ENCODE measurements around the gene GRIK3.

The GRIK3 gene

DNA sequence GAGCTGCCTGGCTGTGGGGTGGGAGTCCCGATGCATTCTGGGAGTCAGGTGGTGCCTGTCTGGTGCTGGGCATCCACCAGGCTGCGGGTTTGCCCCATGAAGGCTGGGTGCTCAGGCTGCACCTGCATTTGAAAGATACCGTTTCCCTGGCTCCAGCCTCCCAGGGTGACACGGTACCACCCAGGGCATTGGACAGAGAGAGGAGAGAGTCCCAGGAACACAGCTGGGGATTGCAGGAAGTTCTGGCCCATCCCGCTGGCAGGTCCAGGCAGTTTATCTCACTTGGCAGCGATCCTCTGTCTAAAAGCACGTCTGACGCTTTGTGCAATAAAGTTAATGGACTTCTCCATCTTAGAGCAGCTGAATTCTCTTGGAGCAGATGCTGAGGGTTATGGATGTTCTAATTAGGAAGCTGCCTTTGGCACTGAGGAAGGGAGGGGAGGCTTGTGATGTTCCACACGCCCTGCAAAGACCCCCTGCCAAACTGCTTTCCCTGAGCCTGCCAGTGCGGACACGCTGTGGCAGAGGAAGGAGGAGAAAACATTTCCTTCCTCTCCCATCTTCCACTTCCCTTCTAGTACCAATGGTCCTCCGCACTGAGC lies 246.9 kb downstream of the GRIK3 start:
- DNase-seq (ENCODE audit: extremely low spot score), result no peak
- ChIA-PET POLR2A (no interaction called here), CTCF (no interaction called here)
- TF ChIP-seq ELF4 (IDR thresholded peaks at IDR 0.05) (no peak), LEF1 (IDR thresholded peaks at IDR 0.05; ENCODE audit: borderline replicate concordance) (no peak), FOXK2 (IDR thresholded peaks at IDR 0.05) (no peak), FOXM1 (IDR thresholded peaks at IDR 0.05; ENCODE audit: borderline replicate concordance) (no peak), TARDBP (IDR thresholded peaks at IDR 0.05) (no peak), L3MBTL2 (conservative IDR thresholded peaks at IDR 0.05) (no peak), BHLHE40 (IDR thresholded peaks at IDR 0.05; ENCODE audit: borderline replicate concordance) (no peak), SUZ12 (IDR thresholded peaks at IDR 0.05) (no peak), CTBP1 (IDR thresholded peaks at IDR 0.05; ENCODE audit: borderline replicate concordance) (no peak), ZNF384 (IDR thresholded peaks at IDR 0.05) (no peak), FOXA1 (IDR thresholded peaks at IDR 0.05) (no peak), SP1 (IDR thresholded peaks at IDR 0.05) (no peak), ARNT (IDR thresholded peaks at IDR 0.05) (no peak), NFRKB (IDR thresholded peaks at IDR 0.05) (no peak)
- TF ChIP-seq, protein P1, sequence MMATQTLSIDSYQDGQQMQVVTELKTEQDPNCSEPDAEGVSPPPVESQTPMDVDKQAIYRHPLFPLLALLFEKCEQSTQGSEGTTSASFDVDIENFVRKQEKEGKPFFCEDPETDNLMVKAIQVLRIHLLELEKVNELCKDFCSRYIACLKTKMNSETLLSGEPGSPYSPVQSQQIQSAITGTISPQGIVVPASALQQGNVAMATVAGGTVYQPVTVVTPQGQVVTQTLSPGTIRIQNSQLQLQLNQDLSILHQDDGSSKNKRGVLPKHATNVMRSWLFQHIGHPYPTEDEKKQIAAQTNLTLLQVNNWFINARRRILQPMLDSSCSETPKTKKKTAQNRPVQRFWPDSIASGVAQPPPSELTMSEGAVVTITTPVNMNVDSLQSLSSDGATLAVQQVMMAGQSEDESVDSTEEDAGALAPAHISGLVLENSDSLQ (IDR thresholded peaks at IDR 0.05), result no peak

DNA sequence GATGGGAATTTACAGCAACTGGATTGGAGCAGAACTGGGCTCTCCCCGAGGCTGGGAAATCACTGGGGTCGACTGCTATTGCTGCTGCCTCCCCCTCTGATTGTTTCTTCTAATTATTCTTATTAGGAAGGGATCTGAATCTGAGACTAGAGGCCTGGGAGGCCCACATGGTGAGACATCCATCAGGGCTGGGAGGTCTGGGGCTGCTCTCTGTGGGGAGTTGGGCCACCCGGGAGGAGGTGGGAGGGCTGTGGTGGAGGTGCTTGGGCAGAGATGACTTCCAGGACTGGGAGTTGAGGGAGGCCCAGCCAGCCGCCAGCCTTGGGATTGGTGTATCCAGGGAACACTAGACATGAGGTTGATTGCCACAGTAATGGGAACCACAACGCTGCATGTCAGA lies 247.9 kb downstream of the GRIK3 start:
- no peak for DNase-seq (ENCODE audit: extremely low spot score)
- ChIA-PET POLR2A (no interaction called here), CTCF (no interaction called here)
- TF ChIP-seq NFRKB (IDR thresholded peaks at IDR 0.05), result no peak
- no peak for TF ChIP-seq ELF4 (IDR thresholded peaks at IDR 0.05)
- TF ChIP-seq L3MBTL2 (conservative IDR thresholded peaks at IDR 0.05), result no peak
- no peak for TF ChIP-seq TARDBP (IDR thresholded peaks at IDR 0.05)
- TF ChIP-seq HDGF (IDR thresholded peaks at IDR 0.05; ENCODE audit: borderline replicate concordance), result no peak
- TF ChIP-seq SUZ12 (IDR thresholded peaks at IDR 0.05), result no peak
- no peak for TF ChIP-seq FOXM1 (IDR thresholded peaks at IDR 0.05; ENCODE audit: borderline replicate concordance)
- no peak for TF ChIP-seq SP1 (IDR thresholded peaks at IDR 0.05)
- TF ChIP-seq LEF1 (IDR thresholded peaks at IDR 0.05; ENCODE audit: borderline replicate concordance), result no peak
- TF ChIP-seq BHLHE40 (IDR thresholded peaks at IDR 0.05; ENCODE audit: borderline replicate concordance), result no peak
- TF ChIP-seq, protein P1 (IDR thresholded peaks at IDR 0.05), result no peak
- TF ChIP-seq ZNF384 (IDR thresholded peaks at IDR 0.05), result no peak
- TF ChIP-seq FOXA1 (IDR thresholded peaks at IDR 0.05), result no peak
- no peak for TF ChIP-seq CTBP1 (IDR thresholded peaks at IDR 0.05; ENCODE audit: borderline replicate concordance)
- no peak for TF ChIP-seq ARNT (IDR thresholded peaks at IDR 0.05)
- no peak for TF ChIP-seq FOXK2 (IDR thresholded peaks at IDR 0.05)

DNA sequence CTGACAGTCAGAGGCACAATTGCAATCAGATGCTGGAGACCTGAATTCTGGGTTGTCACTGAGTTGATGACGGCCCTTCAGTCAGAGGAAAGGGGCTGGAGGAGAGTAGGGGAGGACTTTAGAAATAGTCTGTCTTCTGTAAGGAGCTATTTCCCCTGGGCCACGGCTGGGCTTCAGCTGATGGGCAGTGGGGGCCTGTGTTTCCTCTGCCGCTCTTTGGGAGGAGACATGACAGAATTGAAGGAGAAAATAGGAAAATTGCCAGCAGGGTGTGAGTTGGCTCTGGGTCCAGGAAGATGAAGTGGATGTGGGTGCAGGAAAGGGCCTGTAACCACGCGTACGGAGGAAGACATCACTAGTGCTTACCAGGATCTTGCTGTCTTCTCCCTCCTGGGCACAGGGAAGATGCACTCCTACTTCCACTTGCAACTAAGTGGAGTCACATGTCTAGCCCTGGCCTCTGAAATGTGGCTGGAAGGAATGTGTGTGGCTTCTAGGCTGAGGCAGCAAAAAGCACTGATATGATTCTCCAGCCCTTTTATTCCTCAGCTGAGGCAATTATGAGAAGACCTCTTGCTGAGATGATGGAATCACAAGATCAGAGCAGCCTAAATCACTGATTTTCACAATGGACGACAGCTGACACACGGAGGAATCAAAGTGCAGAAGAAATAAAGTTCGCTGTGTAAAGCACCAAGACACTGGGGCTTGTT lies 250.0 kb downstream of the GRIK3 start:
- TF ChIP-seq ELF4 (IDR thresholded peaks at IDR 0.05) (no peak), FOXK2 (IDR thresholded peaks at IDR 0.05) (no peak), SUZ12 (IDR thresholded peaks at IDR 0.05) (no peak), FOXA1 (IDR thresholded peaks at IDR 0.05) (no peak), BHLHE40 (IDR thresholded peaks at IDR 0.05; ENCODE audit: borderline replicate concordance) (no peak), CTBP1 (IDR thresholded peaks at IDR 0.05; ENCODE audit: borderline replicate concordance) (no peak), HDGF (IDR thresholded peaks at IDR 0.05; ENCODE audit: borderline replicate concordance) (no peak), ZNF384 (IDR thresholded peaks at IDR 0.05) (no peak), NFRKB (IDR thresholded peaks at IDR 0.05) (no peak), ARNT (IDR thresholded peaks at IDR 0.05) (no peak), SP1 (IDR thresholded peaks at IDR 0.05) (no peak), LEF1 (IDR thresholded peaks at IDR 0.05; ENCODE audit: borderline replicate concordance) (no peak), FOXM1 (IDR thresholded peaks at IDR 0.05; ENCODE audit: borderline replicate concordance) (no peak), TARDBP (IDR thresholded peaks at IDR 0.05) (no peak), L3MBTL2 (conservative IDR thresholded peaks at IDR 0.05) (no peak)
- TF ChIP-seq, protein P1 (IDR thresholded peaks at IDR 0.05), result no peak
- DNase-seq (ENCODE audit: extremely low spot score), result no peak
- ChIA-PET CTCF (interaction anchor here (0.7 kb wide), 1 partner anchor 29 kb away, joined by 3 read pairs; no protein-coding TSS in a partner anchor), POLR2A (no interaction called here)

DNA sequence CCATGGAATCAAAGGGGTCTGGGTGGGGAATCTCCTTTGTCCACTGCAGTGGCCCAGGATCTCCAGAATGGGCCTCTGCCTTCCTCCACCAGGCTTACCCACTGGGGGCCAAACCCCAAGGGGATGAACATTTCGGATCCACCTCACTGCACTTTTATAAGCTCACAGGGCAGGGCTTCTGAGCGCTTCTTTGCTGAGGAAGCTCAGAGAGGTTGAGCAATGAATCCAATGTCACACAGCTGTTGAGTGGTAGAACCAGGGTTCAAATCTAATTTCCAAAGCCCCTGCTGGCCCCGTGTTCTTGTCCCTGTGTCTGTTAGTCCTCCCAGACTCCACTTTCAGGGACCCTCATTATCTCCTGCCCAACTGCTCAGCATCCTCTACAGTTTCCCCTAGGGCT lies 250.8 kb downstream of the GRIK3 start:
- ChIA-PET CTCF (no interaction called here), POLR2A (no interaction called here)
- no peak for DNase-seq (ENCODE audit: extremely low spot score)
- TF ChIP-seq, protein P1 (IDR thresholded peaks at IDR 0.05), result no peak
- no peak for TF ChIP-seq L3MBTL2 (conservative IDR thresholded peaks at IDR 0.05)
- no peak for TF ChIP-seq SUZ12 (IDR thresholded peaks at IDR 0.05)
- TF ChIP-seq NFRKB (IDR thresholded peaks at IDR 0.05), result no peak
- TF ChIP-seq ZNF384 (IDR thresholded peaks at IDR 0.05), result no peak
- TF ChIP-seq CTBP1 (IDR thresholded peaks at IDR 0.05; ENCODE audit: borderline replicate concordance), result no peak
- no peak for TF ChIP-seq FOXK2 (IDR thresholded peaks at IDR 0.05)
- TF ChIP-seq SP1 (IDR thresholded peaks at IDR 0.05), result no peak
- no peak for TF ChIP-seq TARDBP (IDR thresholded peaks at IDR 0.05)
- TF ChIP-seq BHLHE40 (IDR thresholded peaks at IDR 0.05; ENCODE audit: borderline replicate concordance), result no peak
- TF ChIP-seq HDGF (IDR thresholded peaks at IDR 0.05; ENCODE audit: borderline replicate concordance), result no peak
- no peak for TF ChIP-seq FOXM1 (IDR thresholded peaks at IDR 0.05; ENCODE audit: borderline replicate concordance)

DNA sequence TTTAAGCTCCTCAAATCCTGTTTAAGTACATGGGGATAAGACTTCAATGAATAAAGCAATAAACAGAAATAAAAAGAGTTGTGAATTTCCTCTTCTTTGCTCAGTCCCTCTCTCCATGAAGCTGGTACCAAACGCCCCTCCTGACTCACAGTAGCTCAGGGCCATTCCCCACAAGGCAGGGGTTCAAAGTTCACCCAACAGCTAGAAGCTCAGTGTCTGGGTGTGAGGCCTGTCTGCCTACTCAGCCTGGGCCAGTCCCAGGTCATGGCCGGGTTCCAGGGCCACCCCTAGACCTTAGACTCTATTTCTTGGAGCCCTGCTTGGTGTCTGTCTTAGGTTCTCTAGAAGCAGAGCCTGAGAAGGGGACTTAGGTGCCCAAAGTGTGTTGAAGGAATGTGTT lies 251.5 kb downstream of the GRIK3 start:
- CTCF ChIA-PET, result no interaction called here
- TF ChIP-seq HDGF (IDR thresholded peaks at IDR 0.05; ENCODE audit: borderline replicate concordance) (no peak), CTBP1 (IDR thresholded peaks at IDR 0.05; ENCODE audit: borderline replicate concordance) (no peak), BHLHE40 (IDR thresholded peaks at IDR 0.05; ENCODE audit: borderline replicate concordance) (no peak), FOXA1 (IDR thresholded peaks at IDR 0.05) (no peak), SUZ12 (IDR thresholded peaks at IDR 0.05) (no peak)
- POLR2A ChIA-PET, result no interaction called here
- DNase-seq (ENCODE audit: extremely low spot score), result no peak

Measured in HEK293T (cell line).